NB4 (cell line): ENCODE measurements around the gene DRG1.
"Not testable (repeated sequence)": the region's sequence is repeated elsewhere in the genome, so short reads cannot be mapped to it uniquely, and the experiment has no call there.

ENCODE experiments used
- DNase-seq: peaks from one replicate; pipeline ENCODE4 v3.0.0; 2010; ENCODE audit warnings: low read depth
- H3K4me3 ChIP-seq: one replicate; pipeline ENCODE4 v1.5.1; 2011; ENCODE audit warnings: mild to moderate bottlenecking, low read depth, low read length, moderate library complexity
- MYC ChIP-seq: IDR thresholded peaks from 2 replicates; pipeline ENCODE4 v1.6.1; 2011; ENCODE audit warnings: low read depth, low read length
- POLR2A ChIP-seq: IDR thresholded peaks from 2 replicates; pipeline ENCODE4 v1.6.1; 2011; ENCODE audit warnings: mild to moderate bottlenecking; ENCODE audit not compliant: insufficient read length; ENCODE audit errors: extremely low read depth
- TF ChIP-seq, protein P1 (sequence below): IDR thresholded peaks from one replicate; pipeline ENCODE4 v1.5.1; 2012; ENCODE audit warnings: low read depth, low read length
- TF ChIP-seq, protein P2 (sequence below): IDR thresholded peaks from 2 replicates; pipeline ENCODE4 v1.6.1; 2011; ENCODE audit warnings: low read depth, low read length

The DRG1 gene

DNA sequence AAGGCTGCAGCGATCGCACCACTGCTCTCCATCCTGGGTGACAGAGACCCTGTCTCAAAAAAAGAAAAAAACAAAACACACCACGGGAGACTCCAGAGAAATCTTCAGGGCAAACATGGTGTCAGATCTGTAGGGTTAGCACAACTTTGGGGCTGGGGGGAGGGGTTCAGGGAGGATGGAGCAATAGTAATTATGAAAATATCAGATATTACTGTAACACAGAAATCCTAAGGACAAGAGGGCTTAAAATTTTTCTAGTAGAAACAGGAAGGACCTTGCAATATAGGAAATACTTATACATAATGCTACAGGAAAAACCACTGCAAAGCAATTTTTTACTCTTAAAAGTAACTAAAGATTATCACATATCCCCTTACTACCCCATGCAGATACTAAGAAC lies 76.4 kb downstream of the DRG1 start:
- no peak for DNase-seq
- no peak overlapping the region for H3K4me3 ChIP-seq
- TF ChIP-seq POLR2A (no peak), MYC (no peak)
- TF ChIP-seq, protein P1, sequence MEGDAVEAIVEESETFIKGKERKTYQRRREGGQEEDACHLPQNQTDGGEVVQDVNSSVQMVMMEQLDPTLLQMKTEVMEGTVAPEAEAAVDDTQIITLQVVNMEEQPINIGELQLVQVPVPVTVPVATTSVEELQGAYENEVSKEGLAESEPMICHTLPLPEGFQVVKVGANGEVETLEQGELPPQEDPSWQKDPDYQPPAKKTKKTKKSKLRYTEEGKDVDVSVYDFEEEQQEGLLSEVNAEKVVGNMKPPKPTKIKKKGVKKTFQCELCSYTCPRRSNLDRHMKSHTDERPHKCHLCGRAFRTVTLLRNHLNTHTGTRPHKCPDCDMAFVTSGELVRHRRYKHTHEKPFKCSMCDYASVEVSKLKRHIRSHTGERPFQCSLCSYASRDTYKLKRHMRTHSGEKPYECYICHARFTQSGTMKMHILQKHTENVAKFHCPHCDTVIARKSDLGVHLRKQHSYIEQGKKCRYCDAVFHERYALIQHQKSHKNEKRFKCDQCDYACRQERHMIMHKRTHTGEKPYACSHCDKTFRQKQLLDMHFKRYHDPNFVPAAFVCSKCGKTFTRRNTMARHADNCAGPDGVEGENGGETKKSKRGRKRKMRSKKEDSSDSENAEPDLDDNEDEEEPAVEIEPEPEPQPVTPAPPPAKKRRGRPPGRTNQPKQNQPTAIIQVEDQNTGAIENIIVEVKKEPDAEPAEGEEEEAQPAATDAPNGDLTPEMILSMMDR, result no peak
- TF ChIP-seq, protein P2, sequence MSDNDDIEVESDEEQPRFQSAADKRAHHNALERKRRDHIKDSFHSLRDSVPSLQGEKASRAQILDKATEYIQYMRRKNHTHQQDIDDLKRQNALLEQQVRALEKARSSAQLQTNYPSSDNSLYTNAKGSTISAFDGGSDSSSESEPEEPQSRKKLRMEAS, result no peak

DNA sequence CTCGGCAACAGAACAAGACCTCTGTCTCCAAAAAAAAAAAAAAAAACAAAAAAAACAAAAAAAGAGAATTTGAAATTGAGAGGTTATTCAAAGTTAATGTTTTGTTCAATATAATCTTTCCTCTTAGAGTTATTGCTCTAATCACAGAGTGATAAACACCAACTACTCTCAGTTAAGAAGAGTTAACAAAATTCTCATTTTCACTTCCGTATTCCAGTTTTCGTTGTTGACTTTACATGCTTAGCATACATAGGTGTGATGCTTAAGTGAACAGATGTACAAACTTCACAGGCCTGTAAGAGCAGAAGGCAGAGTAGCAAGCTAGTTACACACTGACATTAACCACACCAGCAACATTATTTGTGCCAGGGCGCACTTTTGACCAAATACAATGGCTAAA lies 77.9 kb downstream of the DRG1 start:
- DNase-seq, result no peak
- H3K4me3 ChIP-seq, result no peak overlapping the region
- TF ChIP-seq MYC, result no peak

DNA sequence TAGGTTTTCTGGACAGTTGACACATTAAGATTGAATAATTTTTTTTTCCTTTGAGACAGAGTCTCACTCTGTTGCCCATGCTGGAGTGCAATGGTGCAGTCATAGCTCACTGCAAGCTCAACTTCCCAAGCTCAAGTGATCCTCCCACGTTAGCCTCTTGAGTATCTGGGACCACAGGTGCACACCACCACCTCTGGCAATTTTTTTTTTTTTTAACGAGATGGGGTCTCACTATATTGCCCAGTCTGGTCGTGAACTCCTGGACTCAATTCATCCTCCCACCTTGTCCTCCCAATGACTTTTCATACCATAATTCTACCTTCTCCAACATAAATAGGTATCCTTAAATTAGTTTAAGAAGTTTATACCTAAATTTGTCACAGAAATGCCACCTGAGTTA lies 81.7 kb downstream of the DRG1 start:
- no peak overlapping the region for H3K4me3 ChIP-seq
- TF ChIP-seq, protein P2, result no peak
- TF ChIP-seq MYC (no peak), POLR2A (no peak)
- TF ChIP-seq, protein P1, result no peak
- DNase-seq, result no peak

DNA sequence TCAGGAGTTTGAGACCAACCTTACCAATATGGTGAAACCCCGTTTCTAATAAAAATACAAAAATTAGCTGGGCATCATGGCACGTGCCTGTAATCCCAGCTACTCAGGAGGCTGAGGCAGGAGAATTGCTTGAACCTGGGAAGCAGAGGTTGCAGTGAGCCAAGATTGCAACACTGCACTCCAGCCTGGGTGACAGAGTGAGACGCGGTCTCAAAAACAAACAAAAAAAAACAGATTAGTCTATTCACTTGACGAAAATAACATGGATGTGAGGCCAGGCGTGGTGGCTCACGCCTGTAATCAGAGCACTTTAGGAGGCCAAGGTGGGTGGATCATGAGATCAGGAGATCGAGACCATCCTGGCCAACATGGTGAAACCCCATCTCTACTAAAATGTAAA lies 83.1 kb downstream of the DRG1 start:
- not testable (repeated sequence) for H3K4me3 ChIP-seq, DNase-seq
